Epithelial cell of esophagus (primary cell): ENCODE measurements around the gene HSPA12A.

Experiments
- DNase-seq: peaks from one replicate; pipeline ENCODE4 v3.0.0; 2010; ENCODE audit warnings: low read depth
- H3K4me3 ChIP-seq: 2 replicates; pipeline ENCODE4 v1.5.1; 2011; ENCODE audit warnings: mild to moderate bottlenecking, low read length, control low read depth
- CTCF ChIP-seq: IDR thresholded peaks from 2 replicates; pipeline ENCODE4 v1.5.1; 2011; ENCODE audit warnings: low read depth, mild to moderate bottlenecking, low read length, control low read depth, inconsistent platforms; ENCODE audit not compliant: insufficient read depth; ENCODE audit errors: missing control alignments

The HSPA12A gene

GRCh38 chr10:116732573-116732972 lies 9.8 kb downstream of the HSPA12A start:
- DNase-seq, result no peak
- no peak for TF ChIP-seq CTCF
- no peak overlapping the region for H3K4me3 ChIP-seq

GRCh38 chr10:116730464-116731260 lies 11.7 kb downstream of the HSPA12A start:
- no peak for TF ChIP-seq CTCF
- DNase-seq, result no peak
- H3K4me3 ChIP-seq, result no peak overlapping the region

GRCh38 chr10:116729243-116729642 lies 13.1 kb downstream of the HSPA12A start:
- TF ChIP-seq CTCF, result no peak
- no peak for DNase-seq
- no peak overlapping the region for H3K4me3 ChIP-seq

- no peak for TF ChIP-seq CTCF
- no peak for DNase-seq
- no peak overlapping the region for H3K4me3 ChIP-seq
Observed at GRCh38 chr10:116728526-116729096, 13.8 kb downstream of the HSPA12A start.

- no peak overlapping the region for H3K4me3 ChIP-seq
- DNase-seq, result no peak
- TF ChIP-seq CTCF, result no peak
Observed at GRCh38 chr10:116723428-116724281, 18.7 kb downstream of the HSPA12A start.

- H3K4me3 ChIP-seq, result no peak overlapping the region
- no peak for DNase-seq
- TF ChIP-seq CTCF, result no peak
Observed at GRCh38 chr10:116722736-116723427, 19.5 kb downstream of the HSPA12A start.
